Neural cell (in vitro differentiated cells): ENCODE data around the gene ETF1. TPM values are rescaled to one million over a fixed set of nuclear protein-coding genes. Genes with fewer than 3 reads are reported as not detected.

Experiments used
- H2AFZ ChIP-seq: fragments of 200-600, 300-800 bp; sonication (generic), shearing (Covaris generic); 2 replicates; pipeline ENCODE4 v1.6.0; 2014; ENCODE audit warnings: low read depth, mild to moderate bottlenecking, antibody characterized with exemption, low read length, moderate library complexity
- H3F3A ChIP-seq: fragments of 200-600 bp; shearing (Covaris generic); 2 replicates; pipeline ENCODE4 v1.6.1; 2016; ENCODE audit warnings: mild to moderate bottlenecking, moderate library complexity, mixed read lengths, antibody characterized with exemption, low read length; ENCODE audit not compliant: insufficient read depth, poor library complexity, severe bottlenecking
- H3K27ac ChIP-seq: fragments of 200-600, 300-800 bp; sonication (generic), shearing (Covaris generic); 2 replicates; pipeline ENCODE4 v1.5.1; 2014; ENCODE audit warnings: mild to moderate bottlenecking, low read length, moderate library complexity
- H3K27me3 ChIP-seq: fragments of 300-800, 200-600 bp; sonication (generic), shearing (Covaris generic); 2 replicates; pipeline ENCODE4 v1.6.0; 2014; ENCODE audit warnings: mild to moderate bottlenecking, low read depth, low read length, moderate library complexity; ENCODE audit not compliant: insufficient read depth
- H3K36me3 ChIP-seq: fragments of 300-800, 200-600 bp; sonication (generic), shearing (Covaris generic); 2 replicates; pipeline ENCODE4 v1.5.1; 2014; ENCODE audit warnings: mild to moderate bottlenecking, antibody characterized with exemption, low read length, moderate library complexity; ENCODE audit not compliant: insufficient read depth
- H3K4me2 ChIP-seq: fragments of 300-800, 200-600 bp; sonication (generic), shearing (Covaris generic); 2 replicates; pipeline ENCODE4 v1.6.0; 2014; ENCODE audit warnings: mild to moderate bottlenecking, low read length
- H3K4me3 ChIP-seq: fragments of 300-800, 200-600 bp; sonication (generic), shearing (Covaris generic); 2 replicates; pipeline ENCODE4 v1.5.1; 2014; ENCODE audit warnings: mild to moderate bottlenecking, low read length, moderate library complexity
- H3K79me2 ChIP-seq: fragments of 200-600 bp; shearing (Covaris generic); replicated peaks from 2 replicates; pipeline ENCODE4 v1.6.0; 2014; ENCODE audit warnings: mild to moderate bottlenecking, low read length, moderate library complexity; ENCODE audit not compliant: insufficient read depth
- H3K9ac ChIP-seq: fragments of 300-800, 200-600 bp; sonication (generic), shearing (Covaris generic); 2 replicates; pipeline ENCODE4 v1.6.1; 2016; ENCODE audit warnings: mild to moderate bottlenecking, low read length, mixed read lengths
- H3K9me2 ChIP-seq: fragments of 200-600 bp; shearing (Covaris generic); 2 replicates; pipeline ENCODE4 v1.6.1; 2016; ENCODE audit warnings: mild to moderate bottlenecking, low read length, mixed read lengths; ENCODE audit not compliant: insufficient read depth
- H3K9me3 ChIP-seq: fragments of 200-600, 300-800 bp; sonication (generic), shearing (Covaris generic); 2 replicates; pipeline ENCODE4 v1.6.1; 2016; ENCODE audit warnings: mild to moderate bottlenecking, mixed run types, low read length, moderate library complexity, mixed read lengths
- H4K20me1 ChIP-seq: fragments of 200-600 bp; shearing (Covaris generic); 2 replicates; pipeline ENCODE4 v1.6.1; 2016; ENCODE audit warnings: mild to moderate bottlenecking, mixed run types; ENCODE audit not compliant: insufficient read depth
- EP300 ChIP-seq: fragments of 450-650 bp; conservative IDR thresholded peaks from 2 replicates; pipeline ENCODE4 v1.6.1; 2014; ENCODE audit warnings: antibody characterized with exemption, mild to moderate bottlenecking, moderate library complexity; ENCODE audit not compliant: poor library complexity, severe bottlenecking
- EZH2 ChIP-seq: fragments of 200-600, 300-800 bp; shearing (Covaris generic), sonication (generic); IDR thresholded peaks from 2 replicates; pipeline ENCODE4 v1.6.1; 2014; ENCODE audit warnings: antibody characterized with exemption, low read length, borderline replicate concordance, mild to moderate bottlenecking; ENCODE audit not compliant: insufficient read depth, poor library complexity, severe bottlenecking
- MXI1 ChIP-seq: fragments of 450-650 bp; conservative IDR thresholded peaks from 2 replicates; pipeline ENCODE4 v1.6.1; 2014; ENCODE audit warnings: antibody characterized with exemption, mild to moderate bottlenecking; ENCODE audit not compliant: poor library complexity, severe bottlenecking
- POLR2AphosphoS5 ChIP-seq: IDR thresholded peaks from 2 replicates; pipeline ENCODE4 v1.6.1; 2012
- RAD21 ChIP-seq: fragments of 450-650 bp; conservative IDR thresholded peaks from 2 replicates; pipeline ENCODE4 v1.6.1; 2014; ENCODE audit warnings: antibody characterized with exemption, mild to moderate bottlenecking, moderate library complexity
- SMC3 ChIP-seq: fragments of 450-650 bp; conservative IDR thresholded peaks from 2 replicates; pipeline ENCODE4 v1.6.1; 2014; ENCODE audit warnings: antibody characterized with exemption, mild to moderate bottlenecking, moderate library complexity; ENCODE audit not compliant: poor library complexity
- TAF1 ChIP-seq: IDR thresholded peaks from 2 replicates; pipeline ENCODE4 v1.6.1; 2012; ENCODE audit warnings: low read depth
- polyA plus RNA-seq: library from polyadenylated mRNA; depleted of rRNA; stranded (reverse); fragments of >200 nt; gene quantifications from 2 replicates; pipeline ENCODE4 v1.2.3, GENCODE V29; 2014
- TF ChIP-seq, protein P1 (sequence below): fragments of 450-650 bp; IDR thresholded peaks from 2 replicates; pipeline ENCODE4 v1.5.1; 2014; ENCODE audit warnings: antibody characterized with exemption, mild to moderate bottlenecking, moderate library complexity; ENCODE audit not compliant: poor library complexity, severe bottlenecking
- TF ChIP-seq, protein P2 (sequence below): IDR thresholded peaks from 2 replicates; pipeline ENCODE4 v1.6.1; 2012; ENCODE audit warnings: borderline replicate concordance

ETF1 gene
- polyA plus RNA-seq, 1 donor from 2014 or later, result 62.1 TPM

GRCh38 chr5:138585157-138585556 lies 42.1 kb upstream of the ETF1 start:
- no peak overlapping the region for H3K9ac ChIP-seq
- H2AFZ ChIP-seq, result no peak overlapping the region
- H3F3A ChIP-seq, result no peaks in the 10 kb centered on the region
- no peaks in the 10 kb centered on the region for H3K9me2 ChIP-seq
- no peaks in the 10 kb centered on the region for H4K20me1 ChIP-seq
- no peak overlapping the region for H3K4me3 ChIP-seq
- no peaks in the 10 kb centered on the region for H3K9me3 ChIP-seq
- TF ChIP-seq, protein P1, sequence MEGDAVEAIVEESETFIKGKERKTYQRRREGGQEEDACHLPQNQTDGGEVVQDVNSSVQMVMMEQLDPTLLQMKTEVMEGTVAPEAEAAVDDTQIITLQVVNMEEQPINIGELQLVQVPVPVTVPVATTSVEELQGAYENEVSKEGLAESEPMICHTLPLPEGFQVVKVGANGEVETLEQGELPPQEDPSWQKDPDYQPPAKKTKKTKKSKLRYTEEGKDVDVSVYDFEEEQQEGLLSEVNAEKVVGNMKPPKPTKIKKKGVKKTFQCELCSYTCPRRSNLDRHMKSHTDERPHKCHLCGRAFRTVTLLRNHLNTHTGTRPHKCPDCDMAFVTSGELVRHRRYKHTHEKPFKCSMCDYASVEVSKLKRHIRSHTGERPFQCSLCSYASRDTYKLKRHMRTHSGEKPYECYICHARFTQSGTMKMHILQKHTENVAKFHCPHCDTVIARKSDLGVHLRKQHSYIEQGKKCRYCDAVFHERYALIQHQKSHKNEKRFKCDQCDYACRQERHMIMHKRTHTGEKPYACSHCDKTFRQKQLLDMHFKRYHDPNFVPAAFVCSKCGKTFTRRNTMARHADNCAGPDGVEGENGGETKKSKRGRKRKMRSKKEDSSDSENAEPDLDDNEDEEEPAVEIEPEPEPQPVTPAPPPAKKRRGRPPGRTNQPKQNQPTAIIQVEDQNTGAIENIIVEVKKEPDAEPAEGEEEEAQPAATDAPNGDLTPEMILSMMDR, result no peak
- no peak for TF ChIP-seq MXI1
- no peak for TF ChIP-seq TAF1
- TF ChIP-seq, protein P2, sequence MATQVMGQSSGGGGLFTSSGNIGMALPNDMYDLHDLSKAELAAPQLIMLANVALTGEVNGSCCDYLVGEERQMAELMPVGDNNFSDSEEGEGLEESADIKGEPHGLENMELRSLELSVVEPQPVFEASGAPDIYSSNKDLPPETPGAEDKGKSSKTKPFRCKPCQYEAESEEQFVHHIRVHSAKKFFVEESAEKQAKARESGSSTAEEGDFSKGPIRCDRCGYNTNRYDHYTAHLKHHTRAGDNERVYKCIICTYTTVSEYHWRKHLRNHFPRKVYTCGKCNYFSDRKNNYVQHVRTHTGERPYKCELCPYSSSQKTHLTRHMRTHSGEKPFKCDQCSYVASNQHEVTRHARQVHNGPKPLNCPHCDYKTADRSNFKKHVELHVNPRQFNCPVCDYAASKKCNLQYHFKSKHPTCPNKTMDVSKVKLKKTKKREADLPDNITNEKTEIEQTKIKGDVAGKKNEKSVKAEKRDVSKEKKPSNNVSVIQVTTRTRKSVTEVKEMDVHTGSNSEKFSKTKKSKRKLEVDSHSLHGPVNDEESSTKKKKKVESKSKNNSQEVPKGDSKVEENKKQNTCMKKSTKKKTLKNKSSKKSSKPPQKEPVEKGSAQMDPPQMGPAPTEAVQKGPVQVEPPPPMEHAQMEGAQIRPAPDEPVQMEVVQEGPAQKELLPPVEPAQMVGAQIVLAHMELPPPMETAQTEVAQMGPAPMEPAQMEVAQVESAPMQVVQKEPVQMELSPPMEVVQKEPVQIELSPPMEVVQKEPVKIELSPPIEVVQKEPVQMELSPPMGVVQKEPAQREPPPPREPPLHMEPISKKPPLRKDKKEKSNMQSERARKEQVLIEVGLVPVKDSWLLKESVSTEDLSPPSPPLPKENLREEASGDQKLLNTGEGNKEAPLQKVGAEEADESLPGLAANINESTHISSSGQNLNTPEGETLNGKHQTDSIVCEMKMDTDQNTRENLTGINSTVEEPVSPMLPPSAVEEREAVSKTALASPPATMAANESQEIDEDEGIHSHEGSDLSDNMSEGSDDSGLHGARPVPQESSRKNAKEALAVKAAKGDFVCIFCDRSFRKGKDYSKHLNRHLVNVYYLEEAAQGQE, result no peak
- TF ChIP-seq SMC3, result no peak
- no peak for TF ChIP-seq RAD21
- no peak for TF ChIP-seq POLR2AphosphoS5
- TF ChIP-seq EZH2, result no peak
- TF ChIP-seq EP300, result no peak
- no peak overlapping the region for H3K27ac ChIP-seq
- no peaks in the 10 kb centered on the region for H3K27me3 ChIP-seq
- H3K36me3 ChIP-seq, result no peaks in the 10 kb centered on the region
- no peaks in the 10 kb centered on the region for H3K79me2 ChIP-seq
- H3K4me2 ChIP-seq, result no peak overlapping the region

DNA sequence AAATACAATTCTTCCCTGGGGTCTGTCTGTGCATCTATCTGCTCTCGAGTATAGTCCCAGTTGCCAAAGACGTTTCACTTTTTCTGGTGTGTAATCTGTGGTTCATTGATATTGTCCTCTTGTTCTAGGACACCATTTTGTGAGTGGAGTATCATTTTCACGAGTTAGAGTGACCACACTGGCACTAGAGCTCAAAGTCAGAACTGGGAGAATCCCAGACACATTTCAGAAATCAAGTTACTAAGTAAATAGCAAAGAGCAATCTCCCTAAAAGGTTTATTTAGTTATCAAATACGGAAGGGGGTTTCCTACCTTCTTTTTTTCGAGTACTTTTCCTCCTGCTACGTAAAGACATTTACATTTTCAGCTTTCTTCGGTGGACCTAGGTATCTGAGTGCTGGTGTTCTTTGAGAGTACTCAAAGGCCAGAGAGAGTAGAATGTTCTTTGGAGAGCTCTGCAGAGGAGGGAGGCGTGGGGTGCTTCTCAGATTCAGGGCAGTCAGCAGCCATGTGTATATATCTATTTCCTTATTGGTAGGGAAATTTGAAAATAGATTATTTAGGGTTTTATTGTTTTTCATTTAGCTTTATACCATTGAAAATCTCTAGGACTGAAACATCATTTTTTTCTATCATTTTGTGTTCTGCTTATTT lies 41.1 kb upstream of the ETF1 start:
- H3K4me2 ChIP-seq, result no peak overlapping the region
- H3K79me2 ChIP-seq, result no peaks in the 10 kb centered on the region
- H3K27ac ChIP-seq, result no peak overlapping the region
- TF ChIP-seq, protein P2, result no peak
- TF ChIP-seq TAF1 (no peak), MXI1 (no peak), SMC3 (no peak), POLR2AphosphoS5 (no peak), EP300 (no peak), EZH2 (no peak), RAD21 (no peak)
- TF ChIP-seq, protein P1, result no peak
- no peaks in the 10 kb centered on the region for H4K20me1 ChIP-seq
- H3K9me3 ChIP-seq, result no peaks in the 10 kb centered on the region
- H3K4me3 ChIP-seq, result no peak overlapping the region
- no peaks in the 10 kb centered on the region for H3K36me3 ChIP-seq
- H3K27me3 ChIP-seq, result no peaks in the 10 kb centered on the region
- no peak overlapping the region for H3K9ac ChIP-seq
- no peaks in the 10 kb centered on the region for H3F3A ChIP-seq
- H2AFZ ChIP-seq, result no peak overlapping the region
- no peaks in the 10 kb centered on the region for H3K9me2 ChIP-seq
